ENCODE measurements around the gene ZNRF3.

GRCh38 chr22:28855355-28856094 lies 27.8 kb upstream of the ZNRF3 start:
- TF ChIP-seq CTCF (IDR thresholded peaks at IDR 0.05), result peak; percentile 91
- no peak for TF ChIP-seq EZH2 (IDR thresholded peaks at IDR 0.05)
- TF ChIP-seq EZH2phosphoT487 (IDR thresholded peaks at IDR 0.05), result no peak
